ENCODE results near the gene FUT7.
A peak's percentile ranks its signal among the peaks of the same experiment; 100 is the strongest.
"Not testable (repeated sequence)": the region's sequence is repeated elsewhere in the genome, so short reads cannot be mapped to it uniquely, and the experiment has no call there.

Gene FUT7

DNA sequence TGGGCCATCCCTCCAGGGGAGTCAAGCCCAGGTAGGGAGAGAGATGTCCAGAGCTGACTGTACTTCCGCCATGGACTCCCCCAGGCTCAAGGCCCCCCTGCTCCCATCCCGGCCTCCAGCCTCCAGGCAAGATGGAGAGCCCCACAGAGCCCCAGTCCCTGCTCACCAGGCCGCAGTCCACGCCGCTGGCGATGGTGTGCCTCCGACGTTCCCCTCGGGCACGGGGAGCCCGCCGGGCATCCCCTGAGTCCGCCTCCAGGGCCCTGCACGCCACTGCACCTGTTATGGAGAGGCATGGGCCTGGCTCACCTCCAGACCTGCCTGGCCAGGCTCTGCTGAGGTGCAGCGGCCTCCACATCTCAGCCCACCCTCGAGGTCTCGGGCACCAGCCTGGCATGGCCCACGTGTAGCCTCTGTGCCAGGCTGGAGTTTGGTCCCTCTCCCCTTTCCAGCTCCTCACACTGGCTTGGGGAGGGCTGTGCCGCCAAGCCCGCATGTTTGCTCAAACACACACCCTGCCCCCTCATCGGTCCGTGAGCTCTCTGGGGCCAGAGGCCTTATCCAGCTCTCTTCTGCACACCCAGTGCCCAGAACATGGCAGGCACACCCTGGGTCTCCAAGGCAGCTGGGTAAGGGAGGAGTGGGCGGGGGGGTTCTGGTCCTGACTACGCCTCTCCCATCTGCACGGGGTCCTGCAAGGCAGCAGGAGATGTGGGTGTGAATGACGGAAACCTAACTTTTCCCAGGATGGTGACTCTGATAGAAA lies 34.4 kb upstream of the FUT7 start:
- DNase-seq (ENCODE audit: low spot score) = no peak

DNA sequence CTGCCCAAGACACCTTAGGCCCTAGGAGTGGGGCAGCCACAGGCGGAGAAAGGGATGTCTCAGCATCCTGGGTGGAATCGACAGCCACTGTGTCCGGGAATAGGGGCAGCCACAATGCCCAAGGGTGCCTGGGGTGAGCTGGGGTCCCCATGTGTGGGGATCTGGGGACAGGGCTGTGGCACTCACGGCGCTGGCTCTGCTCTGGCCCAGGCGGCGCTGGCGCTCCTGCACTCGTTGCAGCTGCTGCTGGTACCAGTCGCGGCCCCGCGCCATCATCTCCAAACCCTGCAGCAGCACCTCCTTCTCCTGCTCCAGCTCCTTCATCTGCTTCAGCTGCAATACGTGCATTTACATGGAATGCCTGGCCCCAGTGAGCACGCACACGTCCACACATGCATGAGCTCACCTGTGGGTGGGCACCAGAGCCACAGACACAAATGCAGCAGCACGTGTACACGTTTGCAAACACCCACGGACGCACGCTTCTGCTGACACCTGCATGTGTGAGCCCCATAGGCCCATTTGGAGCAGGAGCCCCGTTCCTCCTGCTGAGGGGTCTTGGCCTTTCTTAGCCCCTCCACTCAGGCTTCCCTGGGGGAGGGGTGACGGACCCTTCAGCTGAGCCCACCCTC lies 33.6 kb upstream of the FUT7 start:
- no peak for DNase-seq (ENCODE audit: low spot score)

DNA sequence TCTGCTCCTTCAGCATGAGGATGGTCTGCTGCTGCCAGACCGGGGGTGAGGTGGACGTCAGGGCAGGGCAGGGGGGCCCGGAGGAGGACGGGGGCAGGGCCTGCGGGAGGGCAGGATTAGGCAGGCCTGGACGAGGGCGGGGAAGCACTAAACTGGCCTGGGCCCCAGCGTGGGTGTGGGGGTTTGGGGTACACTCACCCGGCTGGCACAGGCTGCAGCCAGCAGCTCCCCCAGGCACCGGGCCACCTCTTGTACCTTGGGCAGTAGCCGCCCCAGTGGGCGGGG lies 32.9 kb upstream of the FUT7 start:
- no peak for DNase-seq (ENCODE audit: low spot score)

DNA sequence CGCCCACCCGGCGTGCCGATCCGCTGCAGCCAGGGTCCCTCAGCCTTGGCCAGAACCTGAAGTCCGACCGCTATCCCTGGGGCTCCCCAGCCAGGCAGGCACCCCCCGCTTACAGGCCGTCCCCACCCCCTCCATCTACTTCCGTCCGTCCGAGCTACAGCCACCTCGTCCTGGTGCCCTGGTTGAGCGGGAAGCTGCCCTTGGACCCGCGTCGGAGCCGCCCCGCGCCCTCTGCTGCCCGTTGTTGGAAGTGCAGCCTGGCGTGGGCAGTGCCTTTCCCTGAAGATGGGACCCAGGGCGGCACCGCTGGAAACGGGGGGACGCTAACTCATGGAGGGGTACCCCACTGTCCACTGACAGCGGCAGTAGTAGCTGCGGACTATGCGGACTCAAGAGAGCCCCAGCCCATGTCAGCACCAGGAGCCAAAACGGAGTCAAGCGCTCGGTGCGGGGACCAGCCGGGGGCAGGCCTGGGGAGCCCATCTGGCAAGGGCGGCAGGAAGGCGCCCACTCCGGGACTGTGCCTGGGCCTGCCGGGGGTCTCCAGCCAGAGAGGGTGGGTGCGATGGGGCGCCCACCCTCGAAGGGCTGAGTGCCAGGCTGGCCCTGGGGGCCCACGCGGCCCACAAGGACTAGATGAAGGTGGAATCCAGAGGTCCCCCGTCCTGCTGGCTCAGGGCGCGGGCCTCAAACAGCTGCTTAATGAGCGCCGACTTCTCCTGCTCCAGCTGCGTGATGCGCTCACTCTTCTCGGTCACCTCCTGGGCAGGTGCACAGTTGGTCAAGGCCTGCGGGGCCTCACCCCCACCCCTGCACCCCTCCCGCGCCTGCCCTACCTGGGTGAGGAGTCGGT lies 32.4 kb upstream of the FUT7 start:
- no peak for DNase-seq (ENCODE audit: low spot score)

DNA sequence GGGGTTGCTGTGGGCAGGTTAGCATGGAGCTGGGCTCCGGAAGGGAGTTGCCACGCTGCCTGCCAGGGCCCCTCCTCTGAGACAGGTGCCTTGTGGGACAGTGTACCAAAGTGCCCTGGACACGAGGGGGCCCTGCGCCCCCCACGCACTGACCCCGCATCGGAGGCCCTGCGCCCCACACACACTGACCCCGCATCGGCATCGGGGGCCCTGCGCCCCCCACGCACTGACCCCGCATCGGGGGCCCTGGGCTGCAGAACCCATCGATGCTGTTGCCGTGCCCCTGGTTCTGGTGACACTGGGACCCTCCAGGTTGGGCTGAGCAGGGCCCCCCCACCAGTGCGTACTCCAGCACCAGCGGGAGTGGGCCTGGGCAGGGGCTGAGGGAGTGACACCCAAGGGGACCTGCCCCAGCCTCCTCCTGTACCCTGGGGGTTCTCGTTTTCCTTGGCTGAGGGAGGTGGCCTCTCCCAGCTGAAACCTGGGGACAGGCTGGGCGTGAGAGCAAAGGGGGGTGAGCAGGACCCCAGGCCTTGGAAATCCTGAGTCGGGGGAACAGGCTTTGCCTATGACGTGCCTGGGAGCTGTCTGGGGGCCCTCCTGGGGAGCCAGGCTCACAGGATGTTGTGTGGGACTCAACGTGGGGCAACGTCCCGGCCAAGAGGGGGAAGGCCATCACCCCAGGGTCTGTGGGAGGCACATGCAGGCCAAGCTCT lies 31.6 kb upstream of the FUT7 start:
- no peak for DNase-seq (ENCODE audit: low spot score)

DNA sequence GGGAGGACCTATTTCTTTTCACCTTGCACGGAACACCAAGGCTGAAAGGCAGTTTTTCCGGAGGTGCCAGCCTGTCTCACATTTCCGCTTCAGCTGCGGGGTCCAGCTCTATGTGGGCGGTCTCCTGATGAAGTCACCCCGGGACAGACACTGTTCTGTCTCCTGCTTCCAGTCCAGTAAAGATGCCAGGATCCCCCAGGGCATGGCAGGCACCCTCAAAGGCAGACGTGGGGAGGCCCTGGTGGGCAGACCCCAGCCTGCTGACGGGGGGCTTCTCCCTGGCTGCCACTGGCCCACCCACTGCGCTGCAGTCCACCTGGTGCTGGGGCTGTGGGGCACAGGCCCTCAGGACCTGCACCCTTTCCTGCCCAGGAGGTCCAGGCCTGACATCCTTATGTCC lies 30.9 kb upstream of the FUT7 start:
- DNase-seq (ENCODE audit: low spot score) = not testable (repeated sequence)

DNA sequence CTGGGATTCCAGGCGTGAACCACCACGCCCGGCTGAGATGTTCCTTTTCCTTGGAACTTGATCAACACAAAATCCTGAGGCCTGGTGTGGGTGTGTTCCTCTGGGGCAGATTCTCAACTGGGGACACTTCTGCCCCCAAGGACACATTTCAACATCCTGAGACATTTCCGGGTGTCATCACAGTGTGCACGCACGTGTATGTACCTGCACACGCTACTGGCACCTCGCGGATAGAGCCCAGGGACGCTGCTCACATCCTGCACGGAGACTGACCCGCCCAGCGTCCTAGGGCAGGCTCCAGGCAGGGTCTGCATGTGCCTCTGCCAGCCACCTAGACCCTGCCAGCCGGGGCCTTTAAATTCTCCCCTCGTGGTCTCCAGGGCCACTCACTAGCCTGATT lies 30.5 kb upstream of the FUT7 start:
- no peak for DNase-seq (ENCODE audit: low spot score)

DNA sequence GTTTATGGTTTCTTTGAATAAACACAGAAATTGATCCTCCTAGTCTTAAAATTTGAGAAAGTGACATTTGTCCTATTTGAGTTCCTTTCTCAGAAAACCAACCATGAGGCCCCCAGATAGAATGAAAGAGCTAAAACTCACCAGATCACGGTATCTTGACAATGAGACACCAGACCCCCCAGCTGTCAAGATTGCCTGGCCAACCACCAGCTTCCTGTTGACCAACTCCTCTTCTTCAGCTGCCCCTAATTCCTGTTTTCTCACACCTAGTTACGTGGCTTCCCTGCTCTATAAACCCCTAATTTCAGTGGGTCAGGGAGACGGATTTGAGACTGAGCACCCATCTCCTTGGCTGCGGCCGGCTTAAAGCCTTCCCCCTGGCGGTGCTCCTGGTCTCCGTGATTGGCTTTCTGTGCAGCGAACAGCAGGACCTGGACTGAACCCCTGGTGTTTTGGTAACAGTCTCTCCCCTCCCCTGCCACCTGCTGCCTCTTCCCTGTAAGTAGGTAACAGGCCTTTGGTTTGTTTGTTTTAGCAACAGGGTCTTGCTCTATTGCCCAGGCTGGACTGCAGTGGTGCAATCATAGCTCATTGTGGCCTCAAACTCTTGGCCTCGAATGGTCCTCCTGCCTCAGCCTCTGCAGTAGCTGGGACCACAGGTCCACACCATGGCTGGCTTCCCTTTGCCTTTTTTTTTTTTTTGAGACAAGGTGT lies 26.8 kb upstream of the FUT7 start:
- DNase-seq (ENCODE audit: low spot score) = no peak

DNA sequence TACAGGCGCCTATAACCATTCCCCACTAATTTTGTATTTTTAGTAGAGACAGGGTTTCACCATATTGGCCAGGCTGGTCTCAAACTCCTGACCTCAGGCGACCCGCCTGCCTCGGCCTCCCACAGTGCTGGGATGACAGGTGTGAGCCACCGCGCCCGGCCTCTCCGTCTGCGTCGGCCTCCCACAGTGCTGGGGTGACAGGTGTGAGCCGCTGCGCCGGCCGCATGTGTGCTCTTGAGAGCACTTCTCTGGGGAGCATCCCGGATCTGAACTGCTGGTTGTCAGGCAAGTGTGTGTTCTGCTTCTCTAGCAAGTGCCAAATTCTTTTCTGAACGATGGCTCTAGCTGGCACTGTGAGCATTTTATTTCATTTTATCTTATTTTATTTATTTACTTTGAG lies 25.7 kb upstream of the FUT7 start:
- no peak for DNase-seq (ENCODE audit: low spot score)

DNA sequence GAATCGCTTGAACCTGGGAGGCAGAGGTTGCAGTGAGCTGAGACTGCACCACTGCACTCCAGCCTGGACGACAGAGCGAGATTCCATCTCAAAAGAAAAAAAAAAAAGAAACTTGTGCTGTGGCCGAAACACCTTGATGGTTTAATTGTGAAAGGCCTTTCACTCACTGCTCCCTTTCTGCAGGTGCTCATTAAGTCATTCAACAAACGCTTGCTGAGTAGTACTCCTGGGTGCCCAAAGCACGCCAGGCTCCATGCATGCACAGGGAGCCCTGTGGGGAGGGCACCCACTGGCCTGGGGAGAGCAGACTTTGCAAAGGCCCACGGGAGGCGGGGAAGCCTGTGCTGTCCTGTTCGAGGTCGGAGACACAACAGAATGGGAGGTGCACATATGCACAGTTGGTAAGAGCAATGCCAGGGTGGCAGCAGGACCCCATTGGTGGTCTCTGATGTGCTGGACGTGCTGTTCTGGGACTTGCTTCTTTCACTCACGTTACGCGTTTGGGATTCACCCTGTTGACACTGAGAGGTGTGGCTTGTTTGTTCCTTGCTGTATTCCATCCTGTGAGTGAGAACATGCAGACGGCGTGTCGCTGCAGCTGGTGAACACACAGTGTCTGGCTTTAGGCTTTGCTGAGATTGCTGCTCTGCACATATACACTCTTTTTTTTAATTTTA lies 25.0 kb upstream of the FUT7 start:
- DNase-seq (ENCODE audit: low spot score) = no peak

DNA sequence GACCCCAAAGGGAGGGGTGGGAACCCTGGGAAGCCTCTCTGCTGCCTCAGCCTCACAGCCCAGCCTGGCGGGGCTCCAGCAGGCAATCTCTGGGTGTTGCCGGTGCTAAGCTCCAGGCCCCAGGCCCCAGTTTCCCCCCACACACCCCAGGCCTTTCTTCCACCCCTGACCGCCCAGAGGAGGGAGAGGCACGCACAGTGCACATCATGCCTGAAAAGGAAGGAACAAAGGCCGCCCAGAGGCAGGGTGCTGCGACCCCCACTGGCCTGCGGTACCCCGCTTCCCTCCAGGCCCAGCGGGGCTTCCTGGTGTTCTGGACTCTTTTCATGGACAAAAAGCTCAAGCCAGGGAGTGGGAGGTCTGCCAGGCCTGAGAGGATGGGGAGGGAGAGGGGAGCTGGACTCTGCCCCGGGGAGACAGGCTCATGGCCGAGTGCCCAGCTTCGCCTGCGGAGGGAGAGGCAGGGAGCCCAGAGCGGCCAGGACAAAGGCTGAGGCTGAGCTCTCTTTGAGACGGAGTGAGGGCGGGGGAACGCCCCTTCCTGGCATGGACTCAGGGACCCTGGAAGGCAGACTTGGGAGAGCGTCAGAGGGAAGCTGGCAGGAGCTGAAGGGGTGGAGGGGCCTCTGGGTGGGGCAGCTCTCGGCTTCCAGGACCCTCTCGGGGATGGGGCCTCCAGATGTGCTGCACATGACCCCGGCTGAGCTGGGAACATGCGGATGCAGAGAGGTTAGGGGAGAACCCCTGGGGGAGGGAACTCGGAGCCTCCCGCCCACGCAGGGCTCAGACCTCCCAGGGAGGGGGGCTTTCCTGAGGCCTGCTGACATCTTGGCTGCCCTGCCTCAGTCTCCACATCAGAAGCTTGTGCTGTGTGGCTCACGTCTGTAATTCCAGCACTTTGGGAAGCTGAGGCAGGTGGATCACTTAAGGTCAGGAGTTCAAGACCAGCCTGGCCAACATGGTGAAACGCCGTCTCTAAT lies 23.8 kb upstream of the FUT7 start:
- DNase-seq (ENCODE audit: low spot score) = peak; percentile 97

DNA sequence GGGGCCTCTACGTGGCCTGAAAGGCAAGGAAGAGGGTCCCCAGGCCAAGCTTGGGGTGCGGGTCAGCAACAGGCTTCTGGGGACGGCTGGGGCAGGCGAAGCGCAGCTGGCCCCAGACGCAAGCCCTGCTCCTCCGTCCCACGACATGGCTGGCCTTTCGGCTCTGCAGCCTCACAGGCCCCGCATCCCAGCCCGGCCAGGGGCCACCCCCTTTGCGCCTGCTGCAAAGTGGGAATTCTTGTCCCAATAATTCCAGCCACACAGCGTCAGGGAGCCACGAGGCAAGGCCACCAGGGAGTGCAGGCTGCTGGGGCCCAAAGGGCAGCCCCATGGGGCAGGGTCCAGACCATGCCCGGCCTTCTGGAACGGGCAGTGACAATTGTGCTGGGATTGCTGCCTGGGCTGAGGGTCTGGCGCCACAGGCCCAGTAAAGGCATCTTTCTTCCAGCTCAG lies 23.1 kb upstream of the FUT7 start:
- DNase-seq (ENCODE audit: low spot score) = no peak

DNA sequence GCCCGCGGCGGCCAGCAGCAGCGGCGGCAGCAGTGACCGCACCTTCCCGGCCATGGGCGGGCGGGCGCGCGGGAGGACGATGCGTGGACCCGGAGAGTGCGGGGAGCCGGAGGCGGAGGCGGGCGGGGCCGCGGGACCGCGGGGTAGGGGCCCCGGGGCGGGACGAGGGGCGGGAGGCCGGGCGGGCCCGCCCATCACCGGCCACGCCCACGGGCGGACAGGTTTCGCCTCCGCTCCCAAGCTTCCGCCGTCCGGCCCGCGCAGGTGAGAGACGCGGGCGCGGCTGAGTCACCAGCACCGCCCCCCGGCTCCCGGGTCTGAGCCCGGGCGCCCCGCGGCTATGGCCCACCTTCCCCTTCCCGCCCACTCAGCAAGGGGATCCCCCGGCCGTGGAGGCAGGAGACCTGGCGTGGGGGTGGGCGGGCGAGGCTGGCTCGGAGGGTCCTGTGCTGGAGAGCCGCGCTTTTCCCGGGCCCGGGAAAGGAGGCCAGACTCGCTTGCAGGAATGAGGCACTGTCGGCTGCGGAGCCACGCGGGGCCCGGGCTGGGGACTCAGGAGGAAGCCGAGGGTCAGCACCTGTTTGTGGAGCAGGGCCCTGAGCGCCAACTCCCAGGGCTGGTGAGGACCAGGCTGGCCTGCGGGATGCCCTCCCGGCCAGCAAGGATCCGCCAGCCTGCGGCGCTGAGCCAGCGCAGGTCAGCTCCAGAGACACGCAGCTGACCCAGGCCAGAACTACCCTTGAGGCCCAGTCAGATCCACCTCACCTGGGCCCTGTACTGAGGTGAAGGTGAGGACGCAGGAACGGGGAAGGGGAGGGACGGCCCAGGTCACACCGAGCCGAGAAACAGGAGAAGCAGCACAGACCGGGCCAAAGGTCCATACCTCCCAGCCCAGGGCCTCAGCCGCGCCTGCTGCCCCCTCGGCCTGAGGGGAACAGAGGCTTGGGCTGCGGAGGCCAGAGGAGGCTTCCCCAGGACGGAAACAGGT lies 22.4 kb upstream of the FUT7 start, which contains the start of gene ENTPD2:
TSS of gene ENTPD2 (minus strand) at position 118 of the 988 bp plus-strand sequence. CDS start at position 54, 64 bp downstream.
- no peak for DNase-seq (ENCODE audit: low spot score)

DNA sequence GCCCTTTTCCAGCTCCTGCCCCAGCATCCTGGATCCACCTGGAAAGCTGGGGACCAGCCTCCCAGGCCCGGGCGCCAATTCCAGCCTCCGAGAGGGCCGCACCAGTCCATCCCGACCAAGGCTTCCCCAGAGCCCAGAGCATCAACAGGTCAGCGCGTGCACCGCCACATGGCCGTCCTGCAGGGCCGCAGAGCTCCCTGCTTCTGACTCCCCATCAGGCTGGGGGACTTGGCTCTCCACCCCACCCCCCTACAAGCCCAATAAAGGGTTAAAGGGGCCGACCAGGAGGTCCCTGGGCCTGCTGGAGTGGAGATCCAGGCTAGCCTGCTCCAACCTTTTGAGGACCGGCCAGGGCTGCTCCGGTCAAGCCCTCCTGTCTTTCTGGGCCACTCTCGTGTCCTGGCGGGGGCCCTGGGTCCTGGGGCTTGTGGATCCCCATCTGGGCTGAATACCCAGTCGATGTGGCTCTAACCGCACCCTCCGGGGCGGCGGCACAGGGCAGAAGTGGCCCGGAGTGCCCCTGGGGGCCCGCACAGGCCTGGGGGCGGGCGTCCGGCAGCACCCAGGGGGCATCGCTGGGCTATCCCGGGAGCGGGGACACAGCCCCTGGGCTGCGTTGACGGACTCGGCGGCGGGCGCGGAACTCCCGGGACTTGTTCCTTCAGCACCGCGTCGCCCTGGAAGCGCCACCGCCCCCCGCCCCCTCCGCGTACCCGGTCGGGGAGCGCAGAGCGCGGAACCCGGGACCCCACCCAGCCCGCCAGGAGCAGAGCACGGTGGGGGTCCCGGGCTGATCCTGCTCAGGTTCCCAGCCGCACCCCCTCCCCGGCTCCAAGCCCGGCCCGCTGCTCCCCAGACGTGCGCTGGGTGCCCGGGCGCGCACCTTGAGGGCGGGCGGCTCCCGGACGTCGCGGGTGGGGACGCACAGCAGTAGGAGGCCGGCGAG lies 21.4 kb upstream of the FUT7 start:
- no peak for DNase-seq (ENCODE audit: low spot score)

DNA sequence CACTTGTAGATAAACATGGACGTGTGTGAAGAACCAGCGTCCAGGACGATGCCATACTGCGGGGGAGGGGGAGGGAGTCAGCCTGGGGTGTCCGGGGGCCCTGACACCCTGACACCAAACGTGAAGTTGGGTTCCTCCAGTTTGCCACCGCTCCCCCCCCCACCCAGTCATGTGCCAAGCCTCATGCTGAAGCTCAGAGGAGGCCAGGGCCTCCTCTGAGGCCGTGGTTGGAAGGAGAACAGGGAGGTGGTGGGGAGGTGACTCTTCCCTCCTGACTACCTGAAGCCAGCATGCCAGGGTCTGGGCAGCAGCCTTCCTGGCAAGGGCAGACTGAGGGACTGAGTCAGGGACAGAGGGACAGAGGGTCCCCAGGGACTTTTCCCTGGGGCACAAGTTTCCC lies 20.4 kb upstream of the FUT7 start:
- DNase-seq (ENCODE audit: low spot score) = no peak

DNA sequence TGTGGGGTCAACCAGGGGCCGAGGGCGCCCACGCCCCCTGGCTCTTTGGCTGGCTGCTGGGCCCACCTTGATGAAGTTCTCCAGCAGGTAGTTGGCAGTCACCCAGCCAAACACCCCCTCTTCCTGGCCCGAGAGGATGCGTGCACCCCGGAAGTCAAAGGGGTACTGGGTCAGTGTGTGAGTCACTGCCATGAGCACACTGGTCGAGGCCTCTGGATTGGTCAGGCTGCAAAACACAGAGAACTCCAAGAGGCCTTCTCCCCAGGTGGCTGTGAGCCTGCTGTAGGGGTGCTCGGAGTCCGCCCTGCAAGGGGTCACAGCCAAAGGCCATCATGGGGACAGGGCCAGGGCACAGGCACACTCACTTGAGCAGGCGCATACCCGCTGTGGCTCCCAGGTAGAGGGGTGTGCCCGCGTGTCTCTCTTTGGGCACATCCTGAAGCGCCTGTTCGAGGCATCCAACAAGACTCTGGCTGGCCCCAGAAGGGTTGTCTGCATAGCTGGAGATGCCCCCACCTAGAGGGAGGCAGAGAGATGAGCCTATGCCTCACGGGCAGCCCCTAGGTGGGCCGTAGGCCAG lies 19.3 kb upstream of the FUT7 start:
- no peak for DNase-seq (ENCODE audit: low spot score)

DNA sequence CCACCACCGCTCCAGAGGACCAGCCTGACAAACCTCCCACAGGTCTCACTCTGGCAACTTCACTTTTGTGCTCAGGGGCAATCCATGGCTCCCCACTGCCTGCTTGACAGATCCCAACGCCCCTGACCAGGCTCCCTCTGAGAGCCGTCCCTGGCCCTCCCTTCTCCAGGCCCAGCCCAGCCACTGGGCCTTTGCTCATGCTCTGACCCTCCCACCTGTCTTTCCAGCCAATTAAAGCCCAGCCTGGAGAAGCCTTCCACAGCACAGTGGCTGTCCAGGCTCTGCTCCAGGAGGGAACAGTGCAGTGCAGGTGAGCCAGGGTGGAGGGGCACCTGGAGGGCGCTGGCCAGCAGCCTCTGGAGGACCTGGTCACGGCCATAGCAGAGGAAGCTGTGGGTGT lies 18.7 kb upstream of the FUT7 start:
- no peak for DNase-seq (ENCODE audit: low spot score)
